ENCODE results near the gene NMT2. TPM values are rescaled to one million over a fixed set of nuclear protein-coding genes. Genes with fewer than 3 reads are reported as not detected.
"Not testable (repeated sequence)": the region's sequence is repeated elsewhere in the genome, so short reads cannot be mapped to it uniquely, and the experiment has no call there.

The NMT2 gene
- polyA plus RNA-seq (2013, experiment 1 of 2) = 10.7 TPM
- polyA plus RNA-seq (2013, experiment 2 of 2) = 15.3 TPM

DNA sequence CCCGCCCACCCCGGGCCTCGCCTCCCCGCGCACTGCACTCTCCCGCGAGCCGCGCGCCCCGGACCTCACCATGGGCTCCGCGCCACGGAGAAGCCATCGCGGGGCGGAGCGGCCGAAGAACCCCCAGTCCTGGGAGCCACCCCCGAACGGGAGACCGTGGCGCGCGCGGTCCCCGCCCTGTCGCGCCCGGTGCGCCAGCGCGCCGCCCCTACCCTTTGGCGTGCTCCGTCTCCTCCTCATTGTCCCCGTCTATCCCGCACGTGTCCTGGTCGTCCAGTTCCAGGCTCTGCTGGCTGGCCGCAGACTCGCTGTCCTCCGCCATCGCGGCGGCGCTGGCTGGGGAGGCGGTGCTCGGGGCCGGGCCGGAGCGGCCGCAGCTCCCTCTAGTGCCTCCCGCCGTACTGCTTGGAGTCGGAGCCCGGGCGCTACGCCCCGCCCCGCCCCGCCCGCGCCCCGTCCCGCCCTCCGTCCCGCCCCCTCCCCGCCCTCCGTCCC, at the start of gene NMT2:
Gene NMT2, minus strand, starts transcription at position 403 of the 495 bp plus-strand sequence. Its CDS starts 81 bp downstream, at position 322.
- Histone ChIP-seq H3K27ac (ENCODE audit: low read depth, low read length) (peak within 1 kb of the TSS; percentile 75), H3K36me3 (ENCODE audit: insufficient read depth, low read length) (no peaks in the 10 kb centered on the region), H3K27me3 (ENCODE audit: insufficient read depth, low read length) (peaks cover 6% of the 10 kb centered on the region; the same call in 1 of the 2 replicates), H3K4me3 (ENCODE audit: low read length) (peak within 1 kb of the TSS; percentile 98), H3K9ac (ENCODE audit: low read depth, low read length) (peak within 1 kb of the TSS; percentile 94), H3K9me3 (ENCODE audit: insufficient read depth, low read depth, low read length) (no peaks in the 10 kb centered on the region), H3K4me1 (ENCODE audit: insufficient read depth, low read length) (peaks cover 26% of the 10 kb centered on the region)
- under 1% methylated on average over 57 of the region's 70 CpGs for WGBS

DNA sequence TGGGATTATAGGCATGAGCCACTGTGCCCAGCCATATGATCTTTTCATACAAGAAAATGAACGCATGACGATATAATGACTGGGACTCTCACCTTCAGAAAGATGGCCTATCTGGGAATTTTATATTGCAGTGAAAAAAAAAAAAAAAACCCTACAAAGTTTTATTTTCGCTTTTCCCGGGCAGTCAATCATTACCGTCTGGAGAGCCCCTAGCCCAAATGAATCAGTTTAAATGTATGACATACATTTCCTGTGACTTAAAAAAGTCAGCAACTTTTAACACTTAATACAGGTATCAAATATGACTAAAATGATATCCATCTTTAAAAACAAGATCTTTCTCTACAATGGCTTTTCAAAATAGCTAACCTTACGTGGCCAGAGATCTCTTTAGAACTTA, 48.2 kb upstream of the NMT2 start:
- 100% methylated on average over 5 of the region's 6 CpGs for WGBS
- Histone ChIP-seq H3K4me3 (ENCODE audit: low read length) (no peak overlapping the region), H3K9me3 (ENCODE audit: insufficient read depth, low read depth, low read length) (no peaks in the 10 kb centered on the region), H3K27me3 (ENCODE audit: insufficient read depth, low read length) (no peaks in the 10 kb centered on the region), H3K36me3 (ENCODE audit: insufficient read depth, low read length) (peaks cover 24% of the 10 kb centered on the region), H3K9ac (ENCODE audit: low read depth, low read length) (no peak overlapping the region), H3K4me1 (ENCODE audit: insufficient read depth, low read length) (no peaks in the 10 kb centered on the region), H3K27ac (ENCODE audit: low read depth, low read length) (no peak overlapping the region)

DNA sequence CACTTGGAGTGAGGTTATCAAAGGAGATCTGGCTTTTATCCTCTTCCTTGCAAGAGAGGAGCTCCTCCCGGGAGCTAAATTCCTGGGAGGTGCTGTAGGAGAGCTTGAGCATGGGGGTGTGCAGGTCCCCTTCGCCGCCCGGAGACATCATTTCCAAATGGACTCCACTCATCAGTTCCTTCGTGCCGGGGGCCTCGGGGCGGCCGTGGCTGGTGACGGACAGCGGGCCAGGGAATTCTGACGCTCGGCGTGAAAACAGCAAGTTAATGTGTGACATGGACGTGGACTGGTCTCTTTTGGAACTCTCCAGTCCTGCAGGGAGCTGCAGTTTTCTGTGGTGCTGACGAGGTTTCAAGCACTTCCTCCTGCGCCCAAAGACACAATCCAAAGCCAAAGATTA, 45.7 kb upstream of the NMT2 start:
- no peaks in the 10 kb centered on the region for H3K27me3 ChIP-seq (ENCODE audit: insufficient read depth, low read length)
- H3K4me1 ChIP-seq (ENCODE audit: insufficient read depth, low read length) = no peaks in the 10 kb centered on the region
- WGBS = 97% methylated on average over 17 of the region's 17 CpGs
- no peak overlapping the region for H3K4me3 ChIP-seq (ENCODE audit: low read length)
- no peak overlapping the region for H3K9ac ChIP-seq (ENCODE audit: low read depth, low read length)
- H3K9me3 ChIP-seq (ENCODE audit: insufficient read depth, low read depth, low read length) = no peaks in the 10 kb centered on the region
- H3K36me3 ChIP-seq (ENCODE audit: insufficient read depth, low read length) = peaks cover 23% of the 10 kb centered on the region
- H3K27ac ChIP-seq (ENCODE audit: low read depth, low read length) = no peak overlapping the region

DNA sequence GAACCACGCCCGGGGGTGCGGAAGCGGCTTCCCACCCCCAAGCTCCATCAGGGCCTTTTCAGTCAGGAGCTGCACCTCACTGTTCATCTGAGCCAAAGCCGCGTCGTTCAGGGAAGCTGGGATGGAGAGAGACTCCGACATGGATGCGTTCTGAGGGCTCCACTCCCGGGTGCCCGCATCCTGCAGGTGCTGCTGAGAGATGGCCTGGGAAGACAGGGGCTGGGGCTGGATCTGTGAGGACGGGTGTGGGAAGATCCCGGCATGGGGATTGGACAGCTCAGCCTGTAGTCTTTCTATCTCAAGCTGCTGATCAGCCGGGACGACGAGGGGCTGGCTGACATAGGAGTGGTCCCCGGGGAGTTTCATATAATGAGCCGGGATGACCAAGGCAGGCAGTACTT, 45.0 kb upstream of the NMT2 start:
- Histone ChIP-seq H3K4me1 (ENCODE audit: insufficient read depth, low read length) (no peaks in the 10 kb centered on the region), H3K9me3 (ENCODE audit: insufficient read depth, low read depth, low read length) (no peaks in the 10 kb centered on the region), H3K9ac (ENCODE audit: low read depth, low read length) (no peak overlapping the region), H3K27me3 (ENCODE audit: insufficient read depth, low read length) (no peaks in the 10 kb centered on the region), H3K36me3 (ENCODE audit: insufficient read depth, low read length) (peaks cover 18% of the 10 kb centered on the region), H3K4me3 (ENCODE audit: low read length) (no peak overlapping the region), H3K27ac (ENCODE audit: low read depth, low read length) (no peak overlapping the region)
- 95% methylated on average over 18 of the region's 18 CpGs for WGBS

DNA sequence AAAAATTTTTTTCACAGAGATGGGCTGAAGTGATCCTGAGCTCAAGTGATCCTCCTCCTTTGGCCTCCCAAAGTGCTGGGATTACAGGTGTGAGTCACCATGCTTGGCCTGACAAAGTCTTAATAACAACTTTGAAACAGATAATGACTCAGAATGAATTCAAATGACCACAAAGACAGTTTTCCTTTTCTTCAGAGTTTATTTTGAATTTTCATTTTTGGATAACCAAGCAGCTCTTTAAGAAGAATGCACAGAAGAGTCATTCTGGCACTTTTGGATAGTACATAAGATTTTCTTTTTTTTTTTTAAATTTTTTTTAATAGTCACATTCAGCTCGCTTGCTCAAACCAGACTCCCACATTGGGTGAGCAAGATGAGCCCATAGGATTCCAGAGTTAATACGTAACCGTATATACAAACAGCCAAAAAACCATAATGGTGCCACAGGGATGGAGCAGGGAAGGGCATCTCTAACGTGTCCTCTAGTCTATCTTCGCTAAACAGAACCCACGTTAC, 43.0 kb upstream of the NMT2 start:
- H3K4me3 ChIP-seq (ENCODE audit: low read length) = no peak overlapping the region
- H3K36me3 ChIP-seq (ENCODE audit: insufficient read depth, low read length) = peaks cover 16% of the 10 kb centered on the region
- no peaks in the 10 kb centered on the region for H3K4me1 ChIP-seq (ENCODE audit: insufficient read depth, low read length)
- 94% methylated on average over 6 of the region's 6 CpGs for WGBS
- H3K27ac ChIP-seq (ENCODE audit: low read depth, low read length) = no peak overlapping the region
- no peak overlapping the region for H3K9ac ChIP-seq (ENCODE audit: low read depth, low read length)
- no peaks in the 10 kb centered on the region for H3K9me3 ChIP-seq (ENCODE audit: insufficient read depth, low read depth, low read length)
- H3K27me3 ChIP-seq (ENCODE audit: insufficient read depth, low read length) = no peaks in the 10 kb centered on the region

DNA sequence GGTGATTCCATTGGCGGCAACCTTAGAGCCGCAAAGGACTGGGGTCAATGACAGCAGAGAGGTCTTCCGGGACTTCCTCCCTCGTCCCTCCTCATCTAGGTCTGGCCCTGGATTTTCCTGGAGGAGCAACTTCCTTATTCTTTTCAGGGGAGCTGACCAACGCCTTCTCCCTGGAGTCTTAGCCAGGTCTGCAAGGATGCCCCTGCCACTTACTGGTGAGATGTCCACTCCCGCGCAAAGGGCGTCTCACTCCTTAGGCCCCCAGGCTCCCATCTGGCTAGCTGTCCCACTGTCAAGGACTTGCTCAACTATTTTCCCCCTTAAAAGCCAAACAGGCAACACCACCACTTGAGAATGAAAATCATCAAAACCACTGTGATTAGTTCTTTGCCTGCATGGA, 42.0 kb upstream of the NMT2 start:
- WGBS = 94% methylated on average over 8 of the region's 8 CpGs
- no peak overlapping the region for H3K27ac ChIP-seq (ENCODE audit: low read depth, low read length)
- no peaks in the 10 kb centered on the region for H3K27me3 ChIP-seq (ENCODE audit: insufficient read depth, low read length)
- H3K9ac ChIP-seq (ENCODE audit: low read depth, low read length) = no peak overlapping the region
- H3K4me3 ChIP-seq (ENCODE audit: low read length) = no peak overlapping the region
- no peaks in the 10 kb centered on the region for H3K9me3 ChIP-seq (ENCODE audit: insufficient read depth, low read depth, low read length)
- no peaks in the 10 kb centered on the region for H3K4me1 ChIP-seq (ENCODE audit: insufficient read depth, low read length)
- H3K36me3 ChIP-seq (ENCODE audit: insufficient read depth, low read length) = peaks cover 16% of the 10 kb centered on the region

DNA sequence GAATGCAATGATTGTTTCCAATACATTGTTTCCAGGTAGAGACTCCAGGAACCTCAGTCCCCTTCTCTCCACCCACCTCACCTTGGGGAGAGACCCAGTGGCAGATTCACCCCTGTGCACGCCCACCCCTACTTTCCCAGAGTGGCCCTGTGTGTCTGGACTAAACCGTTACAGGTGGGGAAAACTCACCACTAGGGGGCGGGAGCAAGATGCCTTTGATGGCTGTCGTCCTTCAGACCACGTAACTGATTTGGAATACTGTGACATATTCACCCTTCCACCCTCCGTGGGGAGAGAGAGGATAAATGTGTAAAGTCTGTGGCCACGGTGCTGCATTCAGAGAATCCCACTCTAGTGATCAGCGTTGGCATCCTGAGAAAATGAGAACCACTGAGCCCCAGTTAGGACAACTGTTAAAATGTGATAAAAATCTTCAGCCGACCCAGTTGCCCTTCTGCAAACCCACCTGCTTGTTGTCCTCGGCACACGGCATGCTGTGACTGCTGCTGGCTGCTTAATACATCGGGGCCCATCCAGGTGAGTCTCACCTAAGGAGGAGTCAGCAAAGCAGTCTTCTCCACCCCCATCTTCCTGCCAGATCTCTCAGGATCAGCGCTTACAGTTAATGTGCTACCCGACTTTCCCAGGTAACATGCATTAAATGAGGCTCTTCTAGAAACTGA, 41.5 kb upstream of the NMT2 start:
- 49% methylated on average over 13 of the region's 14 CpGs for WGBS
- no peak overlapping the region for H3K27ac ChIP-seq (ENCODE audit: low read depth, low read length)
- no peaks in the 10 kb centered on the region for H3K4me1 ChIP-seq (ENCODE audit: insufficient read depth, low read length)
- no peak overlapping the region for H3K9ac ChIP-seq (ENCODE audit: low read depth, low read length)
- H3K27me3 ChIP-seq (ENCODE audit: insufficient read depth, low read length) = no peaks in the 10 kb centered on the region
- H3K9me3 ChIP-seq (ENCODE audit: insufficient read depth, low read depth, low read length) = no peaks in the 10 kb centered on the region
- H3K4me3 ChIP-seq (ENCODE audit: low read length) = no peak overlapping the region
- peaks cover 16% of the 10 kb centered on the region for H3K36me3 ChIP-seq (ENCODE audit: insufficient read depth, low read length)

DNA sequence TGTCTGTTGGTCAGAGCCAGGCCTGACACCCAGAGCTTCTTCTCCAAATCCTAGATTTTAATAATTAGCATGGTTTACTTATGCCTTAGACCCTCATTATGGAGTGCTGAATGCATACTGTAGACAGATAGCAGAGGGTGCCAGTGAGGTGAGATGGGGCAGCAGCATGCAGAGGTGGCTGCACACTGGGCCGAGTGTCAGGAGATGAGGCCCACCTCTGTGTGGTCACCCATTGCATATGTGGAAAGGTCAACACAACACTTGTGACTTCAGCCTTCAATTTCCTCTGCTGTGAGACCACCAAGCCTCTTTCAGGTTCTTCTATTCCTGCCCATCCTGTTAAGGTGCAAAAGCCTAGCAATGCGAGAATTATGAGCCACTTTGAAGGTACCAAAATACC, 39.7 kb upstream of the NMT2 start:
- no peak overlapping the region for H3K4me3 ChIP-seq (ENCODE audit: low read length)
- H3K9me3 ChIP-seq (ENCODE audit: insufficient read depth, low read depth, low read length) = no peaks in the 10 kb centered on the region
- H3K4me1 ChIP-seq (ENCODE audit: insufficient read depth, low read length) = no peaks in the 10 kb centered on the region
- H3K27ac ChIP-seq (ENCODE audit: low read depth, low read length) = no peak overlapping the region
- H3K9ac ChIP-seq (ENCODE audit: low read depth, low read length) = no peak overlapping the region
- WGBS = 96% methylated on average over 2 of the region's 2 CpGs
- H3K36me3 ChIP-seq (ENCODE audit: insufficient read depth, low read length) = peaks cover 7% of the 10 kb centered on the region; the same call in 1 of the 2 replicates
- H3K27me3 ChIP-seq (ENCODE audit: insufficient read depth, low read length) = no peaks in the 10 kb centered on the region

DNA sequence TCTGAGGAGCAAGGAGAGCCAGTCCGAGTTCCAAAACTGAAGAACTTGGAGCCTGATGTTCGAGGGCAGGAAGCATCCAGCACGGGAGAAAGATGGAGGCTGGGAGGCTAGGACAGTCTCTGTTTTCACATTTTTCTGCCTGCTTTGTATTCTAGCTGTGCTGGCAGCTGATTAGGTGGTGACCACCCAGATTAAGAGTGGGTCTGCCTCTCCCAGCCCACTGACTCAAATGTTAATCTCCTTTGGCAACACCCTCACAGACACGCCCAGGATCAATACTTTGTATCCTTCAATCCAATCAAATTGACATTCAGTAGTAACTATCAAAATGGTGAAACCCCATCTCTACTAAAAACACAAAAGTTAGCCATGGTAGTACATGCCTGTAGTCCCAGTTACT, 38.9 kb upstream of the NMT2 start:
- not testable (repeated sequence) for H3K4me1 ChIP-seq (ENCODE audit: insufficient read depth, low read length); H3K36me3 ChIP-seq (ENCODE audit: insufficient read depth, low read length); H3K9ac ChIP-seq (ENCODE audit: low read depth, low read length); H3K4me3 ChIP-seq (ENCODE audit: low read length); H3K9me3 ChIP-seq (ENCODE audit: insufficient read depth, low read depth, low read length); H3K27ac ChIP-seq (ENCODE audit: low read depth, low read length); H3K27me3 ChIP-seq (ENCODE audit: insufficient read depth, low read length)
- WGBS = 93% methylated on average over 4 of the region's 4 CpGs

DNA sequence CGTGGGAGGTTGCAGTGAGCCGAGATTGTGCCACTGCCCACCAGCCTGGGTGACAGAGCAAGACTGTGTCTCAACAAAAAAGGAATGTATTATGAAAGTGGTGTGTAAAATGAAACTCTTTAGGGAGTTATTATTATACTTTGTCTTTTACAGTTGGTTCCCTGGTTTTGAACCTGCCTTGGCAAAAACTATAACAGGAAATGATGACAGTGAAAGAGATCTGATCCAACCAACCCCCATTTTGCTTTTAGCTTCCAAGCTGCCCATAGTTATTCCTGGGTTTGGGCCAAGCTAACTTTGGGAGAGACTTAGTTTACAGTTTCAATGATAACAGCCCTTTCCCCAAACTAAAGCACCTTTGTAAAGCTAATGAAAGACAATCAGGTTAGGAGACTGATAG, 34.1 kb upstream of the NMT2 start:
- no peak overlapping the region for H3K4me3 ChIP-seq (ENCODE audit: low read length)
- peaks cover 15% of the 10 kb centered on the region; the same call in 1 of the 2 replicates for H3K4me1 ChIP-seq (ENCODE audit: insufficient read depth, low read length)
- no peaks in the 10 kb centered on the region for H3K36me3 ChIP-seq (ENCODE audit: insufficient read depth, low read length)
- 95% methylated on average over 2 of the region's 2 CpGs for WGBS
- H3K27ac ChIP-seq (ENCODE audit: low read depth, low read length) = no peak overlapping the region
- H3K27me3 ChIP-seq (ENCODE audit: insufficient read depth, low read length) = no peaks in the 10 kb centered on the region
- H3K9ac ChIP-seq (ENCODE audit: low read depth, low read length) = no peak overlapping the region
- H3K9me3 ChIP-seq (ENCODE audit: insufficient read depth, low read depth, low read length) = no peaks in the 10 kb centered on the region

DNA sequence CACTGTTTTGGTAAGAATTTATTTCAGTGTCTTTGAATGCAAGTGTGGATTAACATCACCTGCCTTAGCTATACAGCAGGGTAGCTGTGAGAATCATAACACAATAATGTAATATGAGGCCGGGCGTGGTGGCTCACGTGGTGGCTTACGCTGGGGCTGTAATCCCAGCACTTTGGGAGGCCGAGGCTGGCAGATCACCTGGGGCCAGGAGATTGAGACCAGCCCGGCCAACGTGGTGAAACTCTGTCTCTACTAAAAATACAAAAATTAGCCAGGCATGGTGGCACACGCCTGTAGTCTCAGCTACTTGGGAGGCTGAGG, 33.8 kb upstream of the NMT2 start:
- H3K9me3 ChIP-seq (ENCODE audit: insufficient read depth, low read depth, low read length); H3K4me3 ChIP-seq (ENCODE audit: low read length); H3K27ac ChIP-seq (ENCODE audit: low read depth, low read length); H3K9ac ChIP-seq (ENCODE audit: low read depth, low read length); H3K27me3 ChIP-seq (ENCODE audit: insufficient read depth, low read length); H3K36me3 ChIP-seq (ENCODE audit: insufficient read depth, low read length): not testable (repeated sequence)
- 96% methylated on average over 8 of the region's 8 CpGs for WGBS
- H3K4me1 ChIP-seq (ENCODE audit: insufficient read depth, low read length) = peaks cover 15% of the 10 kb centered on the region; the same call in 1 of the 2 replicates
